ENCODE results near the gene TMPRSS3. TPM values are rescaled to one million over a fixed set of nuclear protein-coding genes. Genes with fewer than 3 reads are reported as not detected.

TMPRSS3 gene
- total RNA-seq, 1 donor from 2014 or later, result 1.7 TPM

- no peak for DNase-seq (ENCODE audit: low spot score)
Observed at GRCh38 chr21:42388740-42389448, 7.0 kb downstream of the TMPRSS3 start.

GRCh38 chr21:42387843-42388340, 8.0 kb downstream of the TMPRSS3 start:
- DNase-seq (ENCODE audit: low spot score), result no peak

GRCh38 chr21:42387164-42387563, 8.7 kb downstream of the TMPRSS3 start:
- DNase-seq (ENCODE audit: low spot score), result no peak

GRCh38 chr21:42386034-42386591, 9.7 kb downstream of the TMPRSS3 start:
- no peak for DNase-seq (ENCODE audit: low spot score)

GRCh38 chr21:42385619-42386018, 10.2 kb downstream of the TMPRSS3 start:
- no peak for DNase-seq (ENCODE audit: low spot score)

- DNase-seq (ENCODE audit: low spot score), result no peak
Observed at GRCh38 chr21:42384989-42385388, 10.9 kb downstream of the TMPRSS3 start.

- DNase-seq (ENCODE audit: low spot score), result no peak
Observed at GRCh38 chr21:42384156-42384945, 11.5 kb downstream of the TMPRSS3 start.

GRCh38 chr21:42383331-42383730, 12.5 kb downstream of the TMPRSS3 start:
- DNase-seq (ENCODE audit: low spot score), result no peak

GRCh38 chr21:42382915-42383314, 12.9 kb downstream of the TMPRSS3 start:
- DNase-seq (ENCODE audit: low spot score), result no peak

GRCh38 chr21:42381347-42381984, 14.4 kb downstream of the TMPRSS3 start:
- DNase-seq (ENCODE audit: low spot score), result no peak

- DNase-seq (ENCODE audit: low spot score), result no peak
Observed at GRCh38 chr21:42379426-42380215, 16.2 kb downstream of the TMPRSS3 start.

GRCh38 chr21:42378418-42378817, 17.4 kb downstream of the TMPRSS3 start:
- DNase-seq (ENCODE audit: low spot score), result no peak

GRCh38 chr21:42377951-42378340, 17.9 kb downstream of the TMPRSS3 start:
- DNase-seq (ENCODE audit: low spot score), result no peak

- no peak for DNase-seq (ENCODE audit: low spot score)
Observed at GRCh38 chr21:42377211-42377950, 18.5 kb downstream of the TMPRSS3 start.

- no peak for DNase-seq (ENCODE audit: low spot score)
Observed at GRCh38 chr21:42376338-42376982, 19.4 kb downstream of the TMPRSS3 start.

GRCh38 chr21:42375966-42376337, 19.9 kb downstream of the TMPRSS3 start:
- no peak for DNase-seq (ENCODE audit: low spot score)

GRCh38 chr21:42375506-42375905, 20.3 kb downstream of the TMPRSS3 start:
- DNase-seq (ENCODE audit: low spot score), result no peak

GRCh38 chr21:42374864-42375499, 20.9 kb downstream of the TMPRSS3 start:
- DNase-seq (ENCODE audit: low spot score), result no peak

GRCh38 chr21:42374457-42374856, 21.4 kb downstream of the TMPRSS3 start:
- DNase-seq (ENCODE audit: low spot score), result no peak

Measured in ureter (tissue), 1 donor.